GM21529 (cell line): ENCODE results near the gene TTC21B.
"Not testable (repeated sequence)": the region's sequence is repeated elsewhere in the genome, so short reads cannot be mapped to it uniquely, and the experiment has no call there.

Experiments used
- ATAC-seq: cut with Tn5 transposase; IDR thresholded peaks from one replicate; pipeline ENCODE4 v1.9.1; 2021; ENCODE audit not compliant: unreplicated experiment

The TTC21B gene

DNA sequence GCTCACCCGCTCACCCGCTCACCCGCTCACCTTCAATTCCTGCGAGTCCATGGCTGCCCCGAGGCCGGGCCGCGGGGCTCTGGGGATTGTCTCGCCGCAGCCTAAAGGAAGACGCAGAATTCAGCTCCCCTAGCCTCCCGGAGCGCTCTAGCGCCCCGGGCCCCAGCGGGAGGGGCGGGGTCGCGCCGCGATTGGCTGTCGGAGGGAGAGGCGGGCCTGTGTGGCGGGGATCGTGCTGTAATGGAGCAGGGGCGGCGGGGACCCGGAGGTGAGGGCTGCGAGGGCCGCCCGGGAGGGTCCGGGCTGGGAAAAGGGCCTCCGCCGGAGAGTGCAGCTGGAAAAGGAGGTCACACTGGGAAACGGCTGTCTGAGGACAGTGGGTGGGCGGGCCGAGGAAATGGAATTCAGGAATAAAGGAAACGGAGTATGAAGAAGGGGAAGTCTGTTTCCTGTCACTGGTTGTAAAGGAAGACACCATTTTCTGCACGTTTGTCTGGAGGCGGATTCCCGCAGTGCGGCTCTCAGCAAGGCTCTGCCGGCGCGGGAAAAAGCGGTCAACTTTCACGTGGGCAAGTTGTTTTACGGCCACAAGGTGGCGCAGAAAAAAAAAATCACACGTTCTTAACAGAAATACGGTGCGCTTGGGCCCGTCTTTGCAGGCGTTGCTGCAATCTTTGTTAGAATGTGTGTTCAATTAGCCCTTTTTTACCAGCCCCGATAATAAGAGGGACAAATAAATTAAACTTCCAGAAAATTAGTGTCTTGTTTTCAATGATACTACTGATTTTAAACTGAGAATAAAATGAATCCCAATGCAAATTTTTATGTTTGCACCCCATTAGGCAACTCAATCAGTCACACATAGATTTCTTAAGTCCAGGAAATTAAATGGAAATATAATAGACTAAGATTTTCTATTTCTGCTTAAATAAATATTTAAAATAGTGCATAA is at the start of gene TTC21B:
Gene TTC21B (minus strand): TSS at position 122 of the 952 bp plus-strand sequence. CDS start 71 bp downstream, at position 51.
- peak; percentile 94 for ATAC-seq

GRCh38 chr2:166000401-166000800 is 46.8 kb upstream of the TTC21B start:
- ATAC-seq: no peak

DNA sequence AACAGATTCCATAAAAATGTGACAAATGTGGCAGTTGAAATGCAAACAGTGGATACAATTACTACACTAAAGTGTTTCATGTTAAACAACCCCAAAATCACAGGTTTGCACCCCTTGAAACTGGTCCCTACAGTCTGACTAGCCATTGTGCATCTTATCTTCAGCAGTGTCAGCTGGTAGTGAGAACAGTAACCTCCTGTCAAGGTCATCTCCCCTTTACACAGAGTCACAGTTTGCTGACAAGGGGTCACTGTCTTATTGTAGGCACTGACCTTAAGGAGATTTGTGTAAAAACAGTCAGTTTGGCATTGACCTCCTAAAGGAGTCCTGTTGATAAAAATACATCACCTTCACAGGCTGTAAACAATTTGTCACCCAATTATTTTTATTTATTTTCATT is 37.3 kb upstream of the TTC21B start:
- no peak for ATAC-seq

GRCh38 chr2:165989851-165990250 is 36.3 kb upstream of the TTC21B start:
- no peak for ATAC-seq

DNA sequence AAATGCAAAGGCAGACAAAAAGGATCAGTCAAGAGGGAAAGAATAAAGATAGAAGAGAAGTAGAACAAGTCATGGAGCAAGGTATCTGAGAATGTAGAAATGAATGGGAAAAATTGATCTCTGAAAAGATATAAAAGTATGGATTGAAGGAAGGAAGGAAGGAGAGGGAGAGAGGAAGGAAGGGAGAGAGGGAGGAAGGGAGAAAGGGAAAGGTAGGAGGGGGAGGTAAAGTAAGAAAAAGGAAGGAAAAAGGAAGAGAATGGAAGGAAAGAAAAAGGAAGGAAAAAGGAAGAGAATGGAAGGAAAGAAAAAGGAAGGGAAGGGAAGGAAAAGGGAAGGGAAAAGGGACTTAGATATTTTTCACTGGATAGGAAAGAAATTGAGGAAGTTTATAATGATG is 31.5 kb upstream of the TTC21B start:
- ATAC-seq: no peak

DNA sequence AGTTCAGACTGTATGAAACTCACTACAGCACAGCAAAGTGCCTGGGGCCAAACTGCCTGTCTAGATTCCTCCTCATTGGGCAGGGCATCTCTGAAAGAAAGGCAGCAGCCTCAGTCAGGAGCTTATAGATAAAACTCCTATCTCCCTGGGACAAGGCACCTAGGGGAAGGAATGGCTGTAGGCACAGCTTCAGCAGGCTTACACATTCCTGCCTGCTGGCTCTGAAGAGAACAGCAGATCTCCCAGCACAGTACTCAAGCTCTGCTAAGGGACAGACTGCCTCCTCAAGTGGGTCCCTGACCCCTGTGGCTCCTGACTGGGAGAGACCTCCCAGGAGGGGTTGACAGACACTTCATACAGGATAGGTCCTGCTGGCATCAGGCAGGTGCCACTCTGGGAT is 18.6 kb upstream of the TTC21B start:
- not testable (repeated sequence) for ATAC-seq

DNA sequence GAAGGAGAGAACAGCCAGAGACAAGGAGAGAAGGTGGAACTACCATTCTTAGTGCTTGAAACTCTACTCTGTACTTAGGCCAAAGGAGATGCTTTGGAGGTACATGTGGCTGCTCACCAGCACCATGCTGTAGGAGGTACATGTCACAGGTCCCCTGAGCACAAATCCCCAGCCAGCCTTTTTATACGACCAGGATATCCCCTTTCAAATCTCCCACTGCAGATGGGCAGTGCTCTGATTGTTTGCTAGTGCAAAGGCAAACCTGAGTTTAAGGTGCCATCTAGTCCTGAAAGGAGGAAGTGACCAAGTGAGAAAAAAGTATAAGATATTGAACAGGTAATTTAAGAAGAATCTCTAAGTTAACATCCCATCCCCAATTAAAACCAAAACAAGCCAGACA is 17.1 kb upstream of the TTC21B start:
- ATAC-seq: no peak

GRCh38 chr2:165969227-165969626 is 15.7 kb upstream of the TTC21B start:
- ATAC-seq: no peak

DNA sequence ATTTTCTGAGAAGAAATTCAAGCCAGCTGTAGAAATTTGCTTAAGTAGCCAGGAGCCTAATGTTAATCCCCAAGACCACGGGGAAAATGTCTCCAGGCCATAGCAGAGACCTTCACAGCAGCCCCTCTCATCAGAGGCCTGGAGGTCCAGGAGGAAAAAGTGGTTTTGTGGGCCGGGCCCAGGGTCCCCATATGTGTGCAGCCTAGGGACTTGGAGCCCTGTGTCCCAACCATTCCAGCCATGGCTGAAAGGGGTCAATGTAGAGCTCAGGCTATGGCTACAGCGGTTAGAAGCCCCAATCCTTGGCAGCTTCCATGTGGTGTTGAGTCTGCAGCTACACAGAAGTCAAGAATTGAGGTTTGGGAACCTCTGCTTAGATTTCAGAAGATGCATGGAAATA is 14.2 kb upstream of the TTC21B start:
- ATAC-seq: no peak

DNA sequence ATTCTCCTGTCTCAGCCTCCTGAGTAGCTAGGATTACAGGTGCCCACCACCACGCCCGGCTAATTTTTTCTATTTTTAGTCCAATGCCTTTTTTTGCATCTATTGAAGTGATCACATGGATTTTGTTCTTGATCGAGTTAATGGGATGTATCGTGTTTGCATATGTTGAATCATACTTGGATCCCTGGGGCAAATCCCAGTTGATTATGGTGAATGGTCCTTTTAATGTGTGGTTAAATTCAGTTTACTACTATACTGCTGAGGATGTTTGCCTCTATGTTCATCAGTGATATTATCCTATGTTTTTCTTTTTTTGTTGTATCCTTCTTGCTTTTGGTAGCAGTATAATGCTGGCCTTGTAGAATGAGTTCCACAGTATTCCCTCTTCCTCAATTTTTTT is 8.2 kb upstream of the TTC21B start:
- no peak for ATAC-seq

DNA sequence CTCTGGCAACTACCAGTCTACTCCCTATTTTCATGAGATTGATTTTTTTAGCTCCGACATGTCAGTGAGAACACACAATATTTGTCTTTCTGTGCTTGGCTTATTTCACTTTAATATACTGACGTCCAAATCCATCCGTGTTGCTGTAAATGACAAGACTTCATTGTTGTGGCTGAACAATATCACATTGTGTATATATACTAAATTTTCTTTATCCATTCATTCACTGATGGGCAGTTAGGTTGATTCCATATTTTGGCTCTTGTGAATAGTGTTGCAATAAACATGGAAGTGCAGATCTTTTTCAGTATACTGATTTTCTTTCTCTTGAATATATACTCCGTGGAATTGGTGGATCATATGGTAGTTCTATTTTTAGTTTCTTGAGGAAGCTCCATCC is 5.8 kb upstream of the TTC21B start:
- no peak for ATAC-seq

- ATAC-seq: no peak
Measured at GRCh38 chr2:165958313-165958960, 4.9 kb upstream of the TTC21B start.

GRCh38 chr2:165957030-165957675 is 3.6 kb upstream of the TTC21B start:
- ATAC-seq: no peak

DNA sequence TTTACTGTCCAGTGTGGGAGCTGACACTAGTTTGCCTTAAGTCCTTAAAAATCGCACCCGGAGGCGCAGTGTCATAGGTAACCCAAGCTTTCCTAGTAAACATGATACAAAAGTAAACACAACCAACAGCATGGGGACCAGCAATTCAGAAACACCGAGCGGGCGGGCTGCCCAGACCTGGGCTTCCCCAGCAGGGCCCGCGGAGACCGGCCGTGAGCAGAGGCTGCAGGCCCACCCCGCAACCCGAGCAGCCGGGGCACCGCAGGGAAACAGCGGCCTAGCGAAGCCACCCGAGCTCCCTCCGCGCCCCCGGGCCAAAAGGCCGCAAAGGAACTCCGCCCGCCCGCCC is 296 bp downstream of the TTC21B start:
- ATAC-seq: no peak

- ATAC-seq: peak; percentile 10
Measured at GRCh38 chr2:165952741-165953211, 800 bp downstream of the TTC21B start.

DNA sequence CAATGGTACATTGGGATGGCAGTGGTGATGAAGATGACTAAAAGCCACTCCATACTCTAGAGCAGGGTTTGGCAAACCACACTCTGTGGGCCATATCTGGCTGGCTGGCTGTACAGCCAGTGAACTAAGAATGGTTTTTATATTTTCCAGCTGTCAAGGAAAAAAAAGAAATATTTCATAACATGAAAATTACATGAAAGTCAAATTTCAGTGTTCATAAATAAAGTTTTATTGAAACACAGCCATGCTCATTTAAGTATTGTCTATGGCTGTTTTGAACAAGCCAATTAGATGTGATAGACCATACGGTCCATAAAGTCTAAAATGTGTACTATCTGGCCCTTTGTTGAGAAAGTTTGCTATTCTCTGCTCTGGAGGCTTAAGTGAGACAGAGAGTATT is 1.5 kb downstream of the TTC21B start:
- no peak for ATAC-seq

- ATAC-seq: no peak
Measured at GRCh38 chr2:165950438-165950837, 3.1 kb downstream of the TTC21B start.

DNA sequence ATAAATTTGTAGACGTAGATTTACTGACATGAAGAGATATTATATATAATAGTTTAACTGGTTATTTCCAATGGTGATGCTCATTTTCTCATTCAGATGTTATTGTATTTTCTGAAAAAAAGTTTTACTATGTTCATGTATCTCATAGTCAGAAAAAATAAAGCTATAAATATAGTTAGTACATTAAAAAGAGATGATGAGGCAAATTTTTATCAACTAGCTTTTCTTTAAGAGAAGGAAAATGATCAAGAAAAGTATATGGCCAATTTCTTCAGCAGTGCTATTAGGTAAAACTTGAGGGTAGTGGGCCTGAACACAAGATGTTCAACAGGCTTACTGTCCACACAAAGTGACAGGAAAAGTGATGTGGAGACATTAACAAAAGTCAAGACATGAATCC is 11.7 kb downstream of the TTC21B start:
- ATAC-seq: no peak

GRCh38 chr2:165938237-165938636 is 15.3 kb downstream of the TTC21B start:
- no peak for ATAC-seq

- ATAC-seq: no peak
Measured at GRCh38 chr2:165933211-165933910, 20.2 kb downstream of the TTC21B start.

- ATAC-seq: no peak
Measured at GRCh38 chr2:165927774-165928173, 25.8 kb downstream of the TTC21B start.
